HEK293T (cell line): Measurements from ENCODE around the gene RNH1.

Experiments
- CTCF ChIA-PET: fragments of 350-600 bp; formaldehyde crosslinking; extraction: SDS; loops from one replicate; lab custom pipeline; 2021; ENCODE audit warnings: antibody characterized with exemption, inconsistent platforms; lab: Yijun Ruan, JAX
- POLR2A ChIA-PET: fragments of 350-600 bp; formaldehyde crosslinking; extraction: SDS; loops from one replicate; lab custom pipeline; 2020; ENCODE audit warnings: antibody characterized with exemption, inconsistent platforms; lab: Yijun Ruan, JAX
- DNase-seq: peaks from one replicate; pipeline ENCODE4 v3.0.0; 2012; ENCODE audit warnings: mixed read lengths; ENCODE audit errors: extremely low spot score
- ARNT ChIP-seq: fragments of 450-650 bp; IDR thresholded peaks from 2 replicates; pipeline ENCODE4 v1.6.1; 2017; ENCODE audit warnings: mild to moderate bottlenecking
- BHLHE40 ChIP-seq: fragments of 450-650 bp; IDR thresholded peaks from 2 replicates; pipeline ENCODE4 v1.6.1; 2016; ENCODE audit warnings: mild to moderate bottlenecking, moderate library complexity, borderline replicate concordance
- CTBP1 ChIP-seq: fragments of 450-650 bp; IDR thresholded peaks from 2 replicates; pipeline ENCODE4 v1.6.1; 2016; ENCODE audit warnings: borderline replicate concordance
- ELF4 ChIP-seq: fragments of 450-650 bp; IDR thresholded peaks from 2 replicates; pipeline ENCODE4 v1.6.1; 2017; ENCODE audit warnings: antibody characterized with exemption
- FOXA1 ChIP-seq: fragments of 450-650 bp; IDR thresholded peaks from 2 replicates; pipeline ENCODE4 v1.6.1; 2016; ENCODE audit warnings: mild to moderate bottlenecking
- FOXK2 ChIP-seq: fragments of 450-650 bp; IDR thresholded peaks from 2 replicates; pipeline ENCODE4 v1.6.1; 2016; ENCODE audit warnings: mild to moderate bottlenecking
- FOXM1 ChIP-seq: fragments of 450-650 bp; IDR thresholded peaks from 2 replicates; pipeline ENCODE4 v1.6.1; 2017; ENCODE audit warnings: mild to moderate bottlenecking, borderline replicate concordance
- HDGF ChIP-seq: fragments of 450-650 bp; IDR thresholded peaks from 2 replicates; pipeline ENCODE4 v1.6.1; 2017; ENCODE audit warnings: antibody characterized with exemption, borderline replicate concordance
- L3MBTL2 ChIP-seq: fragments of 450-650 bp; conservative IDR thresholded peaks from 2 replicates; pipeline ENCODE4 v1.6.1; 2016; ENCODE audit warnings: mild to moderate bottlenecking
- LEF1 ChIP-seq: fragments of 450-650 bp; IDR thresholded peaks from 2 replicates; pipeline ENCODE4 v1.6.1; 2017; ENCODE audit warnings: mild to moderate bottlenecking, borderline replicate concordance
- NFRKB ChIP-seq: fragments of 450-650 bp; IDR thresholded peaks from 2 replicates; pipeline ENCODE4 v1.6.1; 2016; ENCODE audit warnings: mild to moderate bottlenecking, moderate library complexity
- SP1 ChIP-seq: fragments of 450-650 bp; IDR thresholded peaks from 2 replicates; pipeline ENCODE4 v1.6.1; 2017
- SUZ12 ChIP-seq: fragments of 450-650 bp; IDR thresholded peaks from 2 replicates; pipeline ENCODE4 v1.6.1; 2016; ENCODE audit warnings: mild to moderate bottlenecking
- TARDBP ChIP-seq: fragments of 450-650 bp; IDR thresholded peaks from 2 replicates; pipeline ENCODE4 v1.6.1; 2016
- TF ChIP-seq, protein P1 (sequence below): fragments of 450-650 bp; IDR thresholded peaks from 2 replicates; pipeline ENCODE4 v1.6.1; 2016

RNH1 gene

DNA sequence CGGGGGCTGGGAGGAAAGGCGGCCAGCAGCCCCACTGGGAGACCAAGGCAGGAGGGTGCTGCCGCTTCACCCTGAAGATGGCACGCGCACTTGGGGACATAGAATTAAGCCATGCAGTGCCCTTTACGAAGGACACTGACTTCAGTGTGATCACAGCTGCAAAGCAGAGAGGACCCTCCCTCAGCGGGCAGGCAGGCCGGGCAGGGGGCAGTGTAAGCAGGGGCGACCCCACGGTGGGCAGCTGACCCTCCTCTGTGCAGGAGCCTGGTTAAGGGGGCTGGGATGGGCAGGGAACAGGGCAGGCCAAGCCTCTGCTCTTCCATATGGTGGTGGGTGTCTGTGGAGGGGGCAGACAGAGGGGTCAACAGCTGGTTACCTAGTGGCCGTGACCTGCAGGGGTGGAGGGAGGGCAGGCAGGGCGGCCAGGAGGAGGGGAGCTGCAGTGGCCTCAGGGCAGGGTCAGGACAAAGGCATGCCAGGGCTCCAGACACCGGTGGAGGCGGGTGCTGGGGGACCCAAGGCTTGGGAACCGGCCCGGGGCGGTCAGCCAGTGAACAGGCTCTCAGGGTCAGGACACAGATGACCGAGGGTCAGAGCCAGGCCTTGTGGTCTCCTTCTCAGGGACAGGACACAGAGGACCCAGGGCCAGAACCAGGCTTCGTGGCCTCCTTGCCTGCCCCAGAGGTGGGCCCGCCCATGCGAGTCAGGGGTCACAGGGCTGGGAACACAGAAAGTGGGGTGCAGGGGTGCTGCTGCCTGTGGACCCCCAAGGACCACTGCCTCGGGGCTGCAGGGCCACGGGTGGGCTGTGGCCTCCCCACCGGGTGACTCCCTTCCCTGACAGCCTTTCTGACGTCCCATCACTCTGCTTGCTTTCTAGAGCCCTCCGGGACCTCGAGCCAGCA, 46.3 kb upstream of the RNH1 start:
- TF ChIP-seq ARNT (no peak), CTBP1 (no peak), HDGF (no peak), SP1 (no peak), LEF1 (no peak), ELF4 (no peak)
- ChIA-PET CTCF (interaction anchor here (1.6 kb wide), 1 partner anchor 175 kb away, joined by 4 read pairs; no protein-coding TSS in a partner anchor), POLR2A (interaction anchor here (0.8 kb wide), 1 partner anchor 12 kb away, joined by 3 read pairs; no protein-coding TSS in a partner anchor)
- no peak for DNase-seq

DNA sequence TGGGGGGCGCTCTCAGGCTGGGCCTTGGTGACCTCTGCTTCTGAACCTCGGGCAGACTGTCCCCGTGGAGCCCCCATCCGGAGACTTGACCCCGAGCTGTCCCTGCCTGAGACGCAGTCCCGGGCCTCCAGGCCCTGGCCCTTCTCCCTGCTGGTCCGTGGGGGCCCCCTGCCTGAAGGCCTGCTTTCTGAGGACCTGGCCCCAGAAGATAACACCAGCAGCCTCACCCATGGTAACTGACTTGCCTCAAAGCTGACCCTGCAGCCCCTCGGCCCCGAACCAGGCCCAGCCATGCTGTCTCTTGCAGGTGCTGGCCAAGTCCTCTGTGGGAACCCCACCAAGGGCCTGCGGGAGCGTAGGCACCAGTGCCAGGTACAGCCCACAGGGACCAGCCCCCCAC, 44.6 kb upstream of the RNH1 start:
- POLR2A ChIA-PET, result interaction anchor here (0.9 kb wide), 1 partner anchor 16 kb away, joined by 3 read pairs; the partner anchor contains the start of gene HRAS

GRCh38 chr11:551131-551530, 44.1 kb upstream of the RNH1 start:
- DNase-seq, result no peak
- ChIA-PET CTCF (no interaction called here), POLR2A (no interaction called here)
- TF ChIP-seq FOXK2 (no peak), NFRKB (no peak), SP1 (no peak), L3MBTL2 (no peak), ARNT (no peak), SUZ12 (no peak), FOXM1 (no peak), CTBP1 (no peak), TARDBP (no peak), BHLHE40 (no peak), LEF1 (no peak), ELF4 (no peak), FOXA1 (no peak), HDGF (no peak)
- TF ChIP-seq, protein P1, sequence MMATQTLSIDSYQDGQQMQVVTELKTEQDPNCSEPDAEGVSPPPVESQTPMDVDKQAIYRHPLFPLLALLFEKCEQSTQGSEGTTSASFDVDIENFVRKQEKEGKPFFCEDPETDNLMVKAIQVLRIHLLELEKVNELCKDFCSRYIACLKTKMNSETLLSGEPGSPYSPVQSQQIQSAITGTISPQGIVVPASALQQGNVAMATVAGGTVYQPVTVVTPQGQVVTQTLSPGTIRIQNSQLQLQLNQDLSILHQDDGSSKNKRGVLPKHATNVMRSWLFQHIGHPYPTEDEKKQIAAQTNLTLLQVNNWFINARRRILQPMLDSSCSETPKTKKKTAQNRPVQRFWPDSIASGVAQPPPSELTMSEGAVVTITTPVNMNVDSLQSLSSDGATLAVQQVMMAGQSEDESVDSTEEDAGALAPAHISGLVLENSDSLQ, result no peak

More for the DNA sequence above, 44.6 kb upstream of the RNH1 start:
- no peak for DNase-seq
- CTCF ChIA-PET, result no interaction called here
- no peak for TF ChIP-seq LEF1
- TF ChIP-seq HDGF, result no peak
- TF ChIP-seq L3MBTL2, result no peak
- no peak for TF ChIP-seq CTBP1
- TF ChIP-seq, protein P1, result no peak
- TF ChIP-seq BHLHE40, result no peak
- no peak for TF ChIP-seq ELF4
- TF ChIP-seq SUZ12, result no peak

GRCh38 chr11:550746-551085, 43.7 kb upstream of the RNH1 start:
- CTCF ChIA-PET, result no interaction called here
- no peak for DNase-seq
- TF ChIP-seq FOXA1 (no peak), BHLHE40 (no peak), ELF4 (no peak), TARDBP (no peak), LEF1 (no peak), L3MBTL2 (no peak), FOXK2 (no peak), FOXM1 (no peak), CTBP1 (no peak), SUZ12 (no peak)
- TF ChIP-seq, protein P1, result no peak
- POLR2A ChIA-PET, result no interaction called here

DNA sequence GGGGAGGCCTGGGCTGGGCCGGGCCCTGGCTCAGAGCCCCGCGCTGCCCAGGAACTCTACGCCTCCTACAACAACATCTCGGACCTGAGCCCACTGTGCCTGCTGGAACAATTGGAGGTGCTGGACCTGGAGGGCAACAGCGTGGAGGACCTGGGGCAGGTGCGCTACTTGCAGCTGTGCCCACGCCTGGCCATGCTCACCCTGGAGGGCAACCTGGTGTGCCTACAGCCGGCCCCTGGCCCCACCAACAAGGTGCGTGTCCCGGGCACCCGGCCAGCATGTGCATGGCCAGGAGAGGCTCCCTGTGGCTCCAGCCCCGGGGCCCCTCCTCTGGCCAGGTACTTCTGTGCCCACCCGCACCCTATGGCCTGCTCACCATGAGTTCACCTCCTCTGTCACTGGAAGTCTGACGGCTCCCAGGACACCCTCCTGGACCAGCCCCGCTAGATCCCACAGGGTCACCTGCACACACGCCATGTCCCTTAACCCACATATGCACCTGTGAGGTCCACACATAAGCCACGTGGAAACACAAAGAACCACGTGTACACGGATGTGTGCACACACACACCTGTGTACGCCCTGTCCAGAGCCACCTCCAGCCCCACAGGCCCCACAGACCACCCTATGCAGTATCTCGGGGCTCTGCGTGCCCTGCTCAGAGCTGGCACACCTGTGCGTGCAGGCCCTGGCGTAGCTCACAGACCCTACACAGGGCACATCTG, 43.1 kb upstream of the RNH1 start:
- CTCF ChIA-PET, result no interaction called here
- DNase-seq, result no peak
- POLR2A ChIA-PET, result no interaction called here
- TF ChIP-seq NFRKB, result no peak
- no peak for TF ChIP-seq HDGF
- TF ChIP-seq TARDBP, result no peak
- TF ChIP-seq ARNT, result no peak
- no peak for TF ChIP-seq FOXK2
- TF ChIP-seq, protein P1, result no peak
- no peak for TF ChIP-seq SUZ12
- TF ChIP-seq FOXA1, result no peak
- TF ChIP-seq FOXM1, result no peak
